GM19395 (cell line): ENCODE measurements around the gene FUBP3.

ENCODE experiments used
- ATAC-seq: cut with Tn5 transposase; IDR thresholded peaks from one replicate; pipeline ENCODE4 v1.9.1; 2021; ENCODE audit warnings: mild to moderate bottlenecking, moderate library complexity; ENCODE audit not compliant: unreplicated experiment

Gene FUBP3

DNA sequence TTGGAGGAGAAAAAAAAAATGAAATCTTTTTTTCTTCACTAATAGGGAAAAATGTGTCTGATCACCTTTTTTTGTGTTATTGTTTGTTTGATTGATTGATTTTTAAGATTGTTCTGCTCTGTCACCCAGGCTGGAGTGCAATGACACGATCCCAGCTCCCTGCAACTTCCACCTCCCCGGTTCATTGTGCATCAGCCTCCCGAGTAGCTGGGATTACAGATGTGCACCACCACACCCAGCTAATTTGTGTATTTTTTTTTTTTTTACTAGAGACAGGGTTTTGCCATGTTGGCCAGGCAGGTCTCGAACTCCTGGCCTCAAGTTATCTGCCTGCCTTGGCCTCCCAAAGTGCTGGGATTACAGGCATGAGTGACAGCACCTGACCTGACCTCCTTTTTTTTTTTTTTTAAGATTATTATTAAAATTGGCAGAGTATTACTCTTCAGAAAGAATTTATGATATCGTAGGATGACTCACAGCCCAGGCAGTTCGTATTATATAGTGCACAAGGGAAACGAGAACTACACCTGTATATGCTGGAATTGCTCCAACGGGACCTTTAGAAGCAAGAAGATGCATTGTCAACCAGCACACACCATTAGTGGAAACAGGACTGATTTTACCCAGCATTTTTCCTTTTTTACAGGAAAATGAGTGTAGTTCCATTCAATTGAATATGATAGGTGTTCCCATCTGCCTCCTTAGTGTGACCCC lies 27.7 kb downstream of the FUBP3 start:
- ATAC-seq = no peak

DNA sequence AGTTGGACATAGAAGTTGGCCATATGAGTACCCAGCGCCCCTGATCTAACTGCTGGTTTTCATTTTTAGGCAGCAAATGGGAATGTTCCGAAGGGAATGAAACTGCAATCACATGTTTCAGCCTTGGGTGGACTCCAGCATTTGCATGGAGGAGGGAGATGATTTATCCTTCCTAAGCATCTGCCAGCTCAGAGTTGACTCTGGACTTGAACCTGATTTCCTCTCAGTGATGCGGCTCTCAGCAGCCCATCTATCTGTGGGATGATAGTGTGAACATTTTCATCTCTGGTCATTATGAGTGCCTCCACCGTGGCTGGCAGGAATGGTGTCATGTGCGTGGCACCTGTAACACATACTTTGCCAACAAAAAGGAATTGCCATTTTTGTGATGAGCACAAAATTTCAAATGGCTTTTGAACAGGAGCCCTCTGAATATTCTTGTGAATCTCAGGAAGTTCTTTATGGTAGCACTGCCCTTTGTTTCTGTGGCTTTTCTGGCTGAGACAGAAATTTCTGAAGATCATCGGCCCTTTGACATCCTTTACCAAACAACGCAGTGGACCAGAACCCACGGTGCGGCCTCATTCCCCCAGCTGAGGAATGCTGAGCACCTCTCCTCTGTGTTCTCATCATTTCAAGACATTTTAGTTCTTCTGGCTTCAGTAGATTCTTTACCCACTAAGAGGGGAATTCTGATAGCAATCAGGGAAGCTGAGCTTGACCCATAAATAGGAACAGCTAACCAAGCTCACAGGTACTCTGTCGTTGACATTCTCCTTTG lies 28.5 kb downstream of the FUBP3 start:
- ATAC-seq = no peak

DNA sequence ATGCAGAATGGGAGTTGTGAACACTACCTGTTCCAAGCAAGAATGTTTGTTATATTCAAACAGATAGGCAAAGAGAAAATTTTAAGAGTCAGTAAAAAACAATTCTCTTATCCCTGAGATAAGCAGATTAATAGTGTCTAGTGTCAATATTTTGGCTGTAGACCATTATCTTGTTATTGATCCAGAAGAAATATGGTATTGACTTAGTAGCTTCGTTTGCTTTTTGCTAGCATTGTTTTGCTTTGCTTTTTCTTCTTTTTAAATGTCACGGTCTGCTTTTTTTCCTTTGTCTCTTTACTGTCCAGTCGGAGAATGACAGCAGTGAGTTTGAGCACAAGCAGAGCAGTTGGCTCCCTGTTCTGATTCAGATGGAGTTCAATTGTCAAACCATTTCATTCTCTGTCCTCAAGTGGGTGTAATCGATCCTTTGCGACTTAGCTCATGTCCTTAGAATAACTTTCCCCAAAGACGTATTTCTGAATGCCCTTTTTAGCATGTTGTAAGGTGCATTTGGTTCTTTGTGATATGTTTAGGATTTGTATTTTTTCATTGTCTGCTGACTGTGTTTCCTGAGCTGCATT lies 29.3 kb downstream of the FUBP3 start:
- ATAC-seq = no peak

DNA sequence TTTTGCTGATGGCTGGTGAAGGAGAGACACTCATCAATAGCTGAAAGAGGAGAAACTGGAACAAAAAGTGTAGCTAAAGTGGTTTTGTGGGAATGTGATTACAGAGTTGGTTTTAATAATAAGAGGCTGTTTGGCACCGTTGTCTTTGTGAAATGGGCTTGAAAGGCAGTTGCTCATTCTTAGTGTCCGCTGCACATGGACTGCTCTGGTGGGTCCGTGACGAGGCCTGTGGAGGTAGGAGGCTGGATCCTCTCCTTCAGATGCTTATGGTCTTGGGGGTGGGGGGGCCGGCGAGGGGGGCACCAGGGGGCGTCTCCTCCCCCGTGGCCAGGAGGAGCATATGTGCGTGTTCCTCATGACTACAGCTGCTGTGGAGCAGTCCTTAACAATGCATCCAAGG lies 29.8 kb downstream of the FUBP3 start:
- ATAC-seq = no peak

DNA sequence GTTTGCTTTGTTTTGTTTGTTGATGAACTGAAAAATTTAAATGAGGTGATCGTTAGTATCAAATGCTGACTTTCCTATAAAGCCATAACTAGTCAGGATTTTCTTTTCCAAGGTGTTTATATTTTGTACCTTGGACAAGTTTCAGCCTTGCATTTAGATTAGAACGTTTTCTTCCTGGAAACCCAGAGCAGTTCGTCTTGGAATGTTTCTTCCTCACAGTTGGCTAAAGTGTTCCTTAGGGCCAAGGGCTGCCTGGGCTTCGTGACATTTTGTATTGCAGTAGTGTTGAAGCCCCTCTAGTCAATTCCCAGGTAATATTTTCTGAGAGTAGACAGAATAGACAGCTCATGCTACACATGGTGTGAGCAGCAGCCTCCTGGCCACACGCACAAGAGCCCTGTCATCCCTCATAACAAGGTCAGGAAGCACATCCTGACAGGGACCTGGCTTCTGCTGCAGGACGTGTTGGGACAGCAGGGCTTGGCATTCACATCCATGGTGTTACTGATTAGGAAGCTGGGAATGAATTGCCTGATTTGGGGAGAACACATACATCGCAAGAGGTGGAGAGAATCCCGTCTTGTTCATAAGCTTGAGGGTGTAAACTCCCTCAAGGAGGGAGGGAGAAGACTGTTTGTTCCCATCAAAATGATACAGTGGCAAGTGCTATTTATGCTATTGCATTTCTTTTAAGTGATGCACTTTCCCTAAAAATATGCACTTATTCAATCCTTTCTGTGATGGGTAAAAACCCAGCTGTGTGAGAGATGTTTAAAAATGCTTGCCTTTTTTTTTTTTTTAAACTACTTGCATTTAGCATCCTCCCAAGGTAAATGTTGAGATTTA lies 31.7 kb downstream of the FUBP3 start:
- ATAC-seq = no peak

DNA sequence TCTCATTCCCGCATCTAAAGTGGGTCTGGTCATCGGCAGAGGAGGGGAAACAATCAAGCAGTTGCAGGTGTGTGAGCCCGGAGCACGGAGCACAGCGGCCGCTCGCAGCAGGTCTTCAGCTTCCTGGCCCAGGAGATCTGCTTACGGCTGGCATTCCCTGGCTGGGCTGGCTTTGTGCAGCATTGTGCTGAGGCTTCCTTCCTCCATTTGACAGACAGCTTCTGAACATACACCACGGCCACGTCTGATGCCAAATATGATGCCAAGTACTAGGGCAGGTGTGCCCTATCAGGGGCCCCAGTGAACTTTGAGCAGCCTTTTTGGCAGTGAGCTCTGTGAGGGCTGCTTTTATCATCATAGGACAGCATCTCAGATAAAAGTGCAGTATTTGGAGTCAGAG lies 37.1 kb downstream of the FUBP3 start:
- no peak for ATAC-seq

DNA sequence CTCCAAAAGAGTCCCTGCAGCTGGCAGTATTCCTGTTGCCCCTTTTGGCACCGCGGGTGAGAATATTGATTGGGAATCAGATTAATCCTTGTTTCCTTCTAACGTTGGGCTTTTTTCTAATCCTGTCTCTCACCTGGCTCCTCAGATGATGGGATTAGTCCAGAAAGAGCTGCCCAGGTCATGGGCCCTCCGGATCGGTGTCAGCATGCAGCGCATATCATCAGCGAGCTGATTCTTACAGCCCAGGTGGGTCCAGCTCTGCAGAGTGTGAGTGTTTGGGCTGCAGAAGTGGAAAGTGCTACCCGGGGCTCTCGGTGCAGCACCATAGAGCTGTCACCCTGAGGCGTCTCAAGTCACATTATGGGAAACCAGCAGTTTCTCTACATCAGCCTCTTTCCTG lies 44.1 kb downstream of the FUBP3 start:
- no peak for ATAC-seq

DNA sequence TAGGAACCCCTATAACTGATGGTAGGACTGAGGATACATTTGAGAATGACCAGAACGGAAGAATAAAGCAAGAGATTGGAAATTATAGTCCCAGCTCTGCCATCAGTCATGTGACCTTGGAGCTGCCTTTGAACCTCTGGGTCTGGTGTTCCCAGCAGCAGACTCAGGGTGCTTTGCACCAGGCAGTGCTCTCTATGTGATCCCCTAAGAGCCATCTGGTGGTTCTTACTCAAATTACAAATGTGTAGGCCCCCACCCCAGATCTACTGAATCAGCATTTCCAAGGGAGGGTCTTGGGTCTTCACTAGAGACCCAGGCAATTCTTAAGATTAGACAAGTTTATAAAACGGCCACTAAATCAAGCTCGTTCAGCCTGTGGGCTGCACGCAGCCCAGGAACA lies 44.8 kb downstream of the FUBP3 start:
- no peak for ATAC-seq

DNA sequence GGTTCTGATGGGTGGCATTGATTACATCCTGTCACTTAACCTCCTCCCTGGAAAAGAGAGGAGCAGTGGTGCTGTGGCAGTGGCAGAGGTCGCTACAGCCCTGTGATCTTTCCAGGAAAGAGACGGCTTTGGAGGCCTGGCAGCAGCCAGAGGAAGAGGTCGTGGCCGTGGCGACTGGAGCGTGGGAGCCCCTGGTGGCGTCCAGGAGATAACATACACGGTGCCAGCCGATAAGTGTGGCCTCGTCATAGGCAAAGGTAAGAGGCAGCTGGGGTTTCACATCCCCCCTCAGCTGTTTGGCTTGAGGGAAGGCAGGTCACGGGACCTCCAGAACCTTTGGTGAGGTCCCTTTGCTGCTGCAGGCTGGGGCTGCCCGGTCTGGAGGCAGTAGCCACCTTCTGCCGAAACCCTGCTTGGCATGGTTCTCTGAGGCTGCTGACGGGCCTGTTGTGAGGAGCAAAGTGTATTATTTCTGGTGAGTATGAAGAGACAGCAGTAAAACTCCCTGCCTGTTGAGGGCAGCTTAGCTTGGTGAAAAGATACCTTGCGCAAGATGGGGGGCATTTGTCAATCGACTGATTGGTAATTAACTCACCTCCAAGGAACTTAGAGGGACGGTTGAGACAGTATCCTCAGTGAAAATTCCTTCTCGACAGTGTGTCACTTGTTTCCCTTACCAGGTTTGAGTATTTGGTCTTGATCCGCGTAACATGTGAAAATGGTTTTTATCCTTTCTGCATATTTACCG lies 47.0 kb downstream of the FUBP3 start:
- no peak for ATAC-seq

DNA sequence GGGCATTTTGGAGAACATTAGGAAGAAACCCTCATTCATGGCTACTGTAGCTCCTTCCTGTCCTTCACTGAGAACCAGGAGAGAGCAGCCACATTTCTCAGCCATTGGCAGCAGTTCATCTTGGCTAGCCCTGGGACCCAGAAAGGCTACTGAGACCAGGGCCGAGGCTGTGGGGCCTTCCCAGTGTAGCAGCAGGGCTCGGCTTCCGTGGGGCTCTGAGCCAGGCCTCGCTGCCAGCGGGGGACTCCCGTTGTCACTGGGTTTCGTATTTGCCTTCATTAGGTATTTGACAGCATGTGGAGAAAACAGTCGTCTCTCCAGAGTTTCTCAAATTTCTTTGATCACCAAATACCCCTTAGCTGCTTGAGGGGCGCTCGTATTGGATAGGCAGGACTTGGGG lies 47.7 kb downstream of the FUBP3 start:
- ATAC-seq = no peak

DNA sequence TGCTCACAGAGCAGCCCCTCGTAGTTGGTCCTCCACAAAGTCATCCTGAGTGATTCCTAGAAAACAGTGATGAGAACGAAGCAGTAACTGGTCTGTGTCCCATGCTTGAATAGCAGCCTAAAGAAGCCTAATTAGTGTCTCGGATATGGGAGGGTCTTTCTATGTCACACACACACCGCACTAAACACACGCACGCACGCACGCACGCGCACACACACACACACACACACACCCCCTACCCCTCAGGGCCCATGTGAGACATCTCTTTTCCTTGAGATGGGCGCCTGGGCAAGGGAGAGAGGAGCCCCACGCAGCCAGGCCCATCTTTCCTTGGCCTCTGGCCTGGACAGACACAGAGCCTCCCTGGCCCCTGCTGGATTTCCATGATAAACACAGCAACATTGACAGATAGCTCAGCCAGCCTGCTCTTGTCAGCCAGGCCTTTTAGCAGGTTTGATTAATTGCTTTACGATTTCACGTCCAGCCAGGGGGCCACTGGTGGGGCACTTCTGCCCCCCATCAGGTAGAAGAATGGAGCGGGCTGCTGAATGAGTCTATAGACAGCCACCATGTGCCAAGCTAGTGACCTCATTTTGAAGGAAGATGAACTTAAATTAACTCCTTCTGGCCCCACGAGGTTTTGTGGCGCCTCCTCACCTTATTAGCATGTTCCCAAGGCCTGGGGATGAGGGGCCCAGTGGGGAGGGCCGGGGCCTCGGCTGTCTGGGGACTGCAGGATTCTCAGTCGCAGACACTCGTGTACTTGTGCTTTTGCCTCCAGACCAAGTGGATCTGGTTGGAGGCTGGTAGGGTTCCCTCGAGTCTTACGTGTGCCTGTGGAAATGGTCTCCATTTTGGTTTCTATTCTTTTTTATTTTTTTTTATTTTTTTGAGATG lies 48.8 kb downstream of the FUBP3 start:
- no peak for ATAC-seq

DNA sequence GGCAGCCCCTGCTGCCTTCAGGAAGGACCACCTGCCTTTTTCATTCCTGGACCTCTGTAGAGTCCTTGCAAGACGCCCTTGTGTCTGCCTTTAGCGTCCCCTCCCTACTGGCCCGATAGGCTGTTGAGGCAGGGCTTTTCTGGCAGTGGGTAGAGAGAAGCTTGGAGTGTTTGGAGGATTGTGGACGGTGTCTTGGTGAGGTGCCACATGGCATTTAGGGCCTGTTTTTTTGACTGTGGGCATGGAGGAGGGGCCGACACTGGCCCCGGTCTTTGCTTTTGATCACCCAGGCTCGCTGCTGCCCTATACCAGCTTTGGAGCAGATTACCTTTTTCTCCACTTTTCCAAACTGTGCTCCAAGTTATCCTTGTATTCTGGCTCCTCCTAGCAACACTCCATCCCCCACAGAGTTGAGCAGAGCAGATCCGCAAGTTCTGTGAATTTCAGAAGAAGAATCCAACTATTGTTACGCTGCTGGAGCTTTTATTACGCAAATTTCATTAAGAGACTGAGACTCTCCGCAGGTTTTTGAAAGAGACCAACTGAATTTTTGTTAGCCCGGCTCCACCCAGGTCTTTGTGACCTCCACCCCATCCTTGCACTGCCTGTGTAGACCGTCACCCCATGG lies 50.2 kb downstream of the FUBP3 start:
- ATAC-seq = no peak

DNA sequence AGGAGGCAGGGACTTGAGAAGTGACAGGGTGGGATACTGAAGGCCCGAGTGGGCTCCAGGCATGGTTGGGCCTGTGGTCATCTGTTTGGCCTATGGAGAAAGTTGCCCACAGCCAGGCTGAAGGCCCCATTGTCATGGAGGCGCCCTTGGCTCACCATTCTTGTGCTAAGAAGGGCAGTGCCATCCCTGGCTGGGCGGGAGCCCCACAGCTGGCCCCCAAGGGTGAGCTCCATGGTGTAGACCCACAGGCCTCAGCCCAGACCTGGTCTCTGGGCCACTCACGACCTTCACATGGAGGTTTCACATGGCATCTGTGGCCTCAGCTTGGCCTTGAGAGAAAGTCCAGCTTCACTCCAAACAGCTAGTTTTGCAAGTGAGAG lies 50.7 kb downstream of the FUBP3 start:
- ATAC-seq = no peak

DNA sequence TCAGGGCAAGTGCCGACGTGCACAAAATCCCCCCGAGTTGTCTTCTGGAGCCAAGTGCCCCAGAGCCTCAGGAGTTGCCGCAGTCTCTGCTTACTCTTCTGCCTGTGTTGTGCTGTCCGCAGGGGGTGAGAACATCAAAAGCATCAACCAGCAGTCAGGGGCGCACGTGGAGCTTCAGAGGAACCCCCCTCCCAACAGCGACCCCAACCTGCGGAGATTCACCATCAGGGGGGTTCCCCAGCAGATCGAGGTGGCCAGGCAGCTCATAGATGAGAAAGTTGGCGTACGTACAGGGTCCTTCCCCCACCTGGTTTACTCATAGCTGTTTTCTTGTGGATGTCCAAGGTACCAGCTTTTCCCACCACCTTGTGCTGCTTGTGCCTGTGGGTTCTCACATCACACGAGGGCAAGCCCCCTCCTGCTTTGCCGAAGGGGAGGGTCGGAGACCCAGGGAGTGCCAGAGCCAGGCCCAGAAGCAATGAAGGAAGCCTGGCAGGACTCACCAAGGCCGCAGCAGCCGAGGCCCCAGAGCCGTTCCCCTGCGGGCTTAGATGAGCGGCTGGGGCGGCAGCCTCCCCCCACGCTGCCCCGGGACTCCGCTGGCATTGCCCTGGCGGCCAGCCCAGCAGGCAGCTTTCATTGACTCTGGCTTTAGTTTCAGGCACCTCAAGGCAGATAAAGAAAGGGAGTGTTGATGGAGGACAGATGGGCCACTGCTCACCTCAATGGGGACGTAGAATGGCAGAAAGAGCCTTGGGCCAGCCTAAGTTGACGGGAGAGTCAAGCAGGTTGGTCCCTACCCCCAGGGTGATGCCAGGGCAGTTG lies 51.3 kb downstream of the FUBP3 start:
- ATAC-seq = no peak

DNA sequence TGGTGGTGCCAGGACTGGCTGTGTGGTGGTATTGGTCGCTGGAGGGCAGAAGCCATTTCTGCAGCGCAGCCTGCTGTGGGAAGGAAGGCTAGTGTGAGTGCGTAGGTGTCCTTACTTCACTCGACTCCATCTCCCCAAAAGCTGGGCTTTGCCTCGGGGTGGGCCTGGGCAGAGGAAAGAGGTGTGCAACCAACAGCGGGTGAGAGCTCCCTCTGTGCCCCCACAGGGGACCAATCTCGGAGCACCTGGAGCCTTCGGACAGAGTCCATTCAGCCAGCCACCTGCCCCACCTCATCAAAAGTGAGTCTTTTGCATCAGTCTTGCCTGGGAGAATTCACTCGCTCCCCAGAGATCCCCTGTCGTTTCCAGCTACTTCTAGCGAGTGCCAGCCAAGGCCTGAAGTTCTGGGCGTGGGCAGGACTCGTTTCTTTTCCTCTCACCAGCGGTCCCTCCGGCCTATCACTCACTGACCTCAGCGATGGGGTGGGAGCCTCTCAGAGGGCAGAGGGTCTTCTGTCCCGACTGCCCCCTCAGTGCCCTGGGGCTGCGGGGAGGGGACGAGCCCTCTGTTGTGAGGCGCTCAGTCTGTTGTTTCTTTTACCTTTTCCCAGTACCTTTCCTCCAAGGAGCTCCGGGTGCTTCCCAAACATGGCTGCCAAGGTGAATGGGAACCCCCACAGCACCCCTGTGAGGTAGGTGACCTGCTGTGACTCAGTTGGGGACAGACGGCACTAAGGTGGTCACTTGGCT lies 52.1 kb downstream of the FUBP3 start:
- no peak for ATAC-seq

DNA sequence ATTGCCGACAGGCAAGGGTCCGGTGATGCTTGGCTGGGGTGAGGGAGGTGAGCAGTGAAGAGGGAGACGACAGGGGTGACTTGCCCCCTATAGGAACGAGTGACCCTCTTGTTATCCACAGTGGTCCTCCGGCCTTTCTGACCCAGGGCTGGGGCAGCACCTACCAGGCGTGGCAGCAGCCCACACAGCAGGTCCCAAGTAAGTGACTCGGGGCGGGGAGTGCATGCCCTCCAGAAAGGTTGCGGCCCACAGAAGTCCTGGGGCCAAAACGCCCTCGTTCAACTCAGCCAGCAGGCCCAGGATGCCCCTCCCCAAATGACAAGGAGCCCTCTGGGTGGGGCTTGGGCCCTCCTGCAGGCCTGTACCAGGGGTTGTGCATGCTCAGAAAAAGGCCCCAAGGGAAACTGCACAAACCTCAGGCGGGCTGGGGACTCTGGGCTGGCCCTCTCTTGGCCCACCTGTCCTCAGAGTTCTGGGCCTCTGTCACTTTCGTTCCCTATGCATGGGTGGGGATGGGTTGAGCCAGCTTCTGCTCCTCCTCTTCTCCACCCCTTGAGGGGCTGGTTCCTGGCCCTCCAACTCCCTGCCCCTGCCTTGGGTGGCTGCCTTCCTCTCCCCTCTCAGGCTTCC lies 52.8 kb downstream of the FUBP3 start:
- ATAC-seq = no peak

DNA sequence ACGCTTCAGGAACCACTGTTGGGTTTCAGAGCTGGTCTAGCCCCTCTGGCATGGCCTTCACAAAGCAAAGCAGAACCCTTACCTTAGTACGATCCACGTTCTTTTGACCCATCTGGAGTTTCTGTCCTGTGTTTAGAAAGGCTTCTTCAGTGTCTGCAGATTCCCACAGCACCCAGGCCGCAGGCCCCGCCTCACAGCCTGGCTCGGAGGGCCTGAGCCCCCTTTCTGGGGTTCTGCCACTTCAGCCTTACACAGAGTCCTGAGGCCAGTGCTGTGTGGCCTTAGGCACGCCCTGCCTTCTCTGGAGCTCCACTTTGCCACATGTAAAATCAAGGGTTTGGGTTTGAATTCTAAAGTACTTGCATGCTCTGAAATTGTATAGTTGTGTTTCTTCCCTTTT lies 53.5 kb downstream of the FUBP3 start:
- no peak for ATAC-seq
